WTC11 (cell line): ENCODE measurements around the gene RAMP1. TPM values are rescaled to one million over a fixed set of nuclear protein-coding genes. Genes with fewer than 3 reads are reported as not detected.

Experiments
- ATAC-seq: fragments of 200-7000 bp; cut with Tn5 transposase; 2 replicates; pipeline ENCODE4 v1.10.0; 2021; ENCODE audit warnings: mild to moderate bottlenecking, moderate library complexity
- CTCF ChIA-PET: fragments of 300-600 bp; sonication (Branson Sonifier 250); formaldehyde crosslinking; loops from one replicate; lab custom pipeline; 2021; ENCODE audit warnings: antibody characterized with exemption; lab: Charles Lee
- POLR2A ChIA-PET: fragments of 350-600 bp; sonication (Branson Sonifier 250); formaldehyde crosslinking; loops from one replicate; lab custom pipeline; 2021; ENCODE audit warnings: antibody characterized with exemption; lab: Charles Lee
- DNase-seq: peaks from one replicate; pipeline ENCODE4 v3.0.0; 2021; ENCODE audit warnings: low spot score
- H3K27ac Mint-ChIP-seq: 2 replicates; pipeline ENCODE4 v1.8.0; 2021; ENCODE audit warnings: mixed read lengths
- H3K27me3 Mint-ChIP-seq: 2 replicates; pipeline ENCODE4 v1.8.0; 2021; ENCODE audit warnings: low read depth, mild to moderate bottlenecking, moderate library complexity, mixed read lengths
- H3K36me3 Mint-ChIP-seq: 2 replicates; pipeline ENCODE4 v1.8.0; 2021; ENCODE audit warnings: mixed read lengths
- H3K4me1 Mint-ChIP-seq: 2 replicates; pipeline ENCODE4 v1.8.0; 2022; ENCODE audit warnings: mixed read lengths
- H3K4me3 Mint-ChIP-seq: 2 replicates; pipeline ENCODE4 v1.8.0; 2021; ENCODE audit warnings: mild to moderate bottlenecking, moderate library complexity, mixed read lengths
- H3K9me3 Mint-ChIP-seq: 2 replicates; pipeline ENCODE4 v1.8.0; 2021; ENCODE audit warnings: mixed read lengths
- CREM ChIP-seq: sonication (generic); formaldehyde crosslinking; IDR thresholded peaks from 2 replicates; pipeline ENCODE4 v1.8.1; 2022; ENCODE audit warnings: mild to moderate bottlenecking, missing genetic modification reagents, moderate library complexity
- ELF4 ChIP-seq: sonication (generic); formaldehyde crosslinking; IDR thresholded peaks from 2 replicates; pipeline ENCODE4 v1.8.1; 2022; ENCODE audit warnings: low read depth, mild to moderate bottlenecking, moderate library complexity, missing genetic modification reagents
- EMX1 ChIP-seq: fragments of 250-450 bp; sonication (Bioruptor Pico); IDR thresholded peaks from 2 replicates; pipeline ENCODE4 v1.8.0; 2021; ENCODE audit warnings: mild to moderate bottlenecking
- ETV6 ChIP-seq: sonication (generic); formaldehyde crosslinking; IDR thresholded peaks from 2 replicates; pipeline ENCODE4 v1.8.1; 2022; ENCODE audit warnings: mild to moderate bottlenecking, missing genetic modification reagents
- FOXJ3 ChIP-seq: sonication (generic); formaldehyde crosslinking; IDR thresholded peaks from 2 replicates; pipeline ENCODE4 v1.9.0; 2021; ENCODE audit warnings: missing genetic modification reagents, mild to moderate bottlenecking, borderline replicate concordance
- KAT7 ChIP-seq: sonication (generic); formaldehyde crosslinking; IDR thresholded peaks from 2 replicates; pipeline ENCODE4 v1.8.1; 2023; ENCODE audit warnings: missing genetic modification reagents, mild to moderate bottlenecking, borderline replicate concordance
- MYBL2 ChIP-seq: sonication (generic); formaldehyde crosslinking; IDR thresholded peaks from 2 replicates; pipeline ENCODE4 v1.8.1; 2023; ENCODE audit warnings: mild to moderate bottlenecking, moderate library complexity, missing genetic modification reagents
- NFATC4 ChIP-seq: fragments of 250-450 bp; sonication (Bioruptor Pico); IDR thresholded peaks from 2 replicates; pipeline ENCODE4 v1.9.0; 2021; ENCODE audit warnings: mild to moderate bottlenecking
- NFYB ChIP-seq: sonication (generic); formaldehyde crosslinking; conservative IDR thresholded peaks from 2 replicates; pipeline ENCODE4 v1.8.0; 2022; ENCODE audit warnings: low read depth, missing genetic modification reagents
- NR2C2 ChIP-seq: sonication (generic); formaldehyde crosslinking; IDR thresholded peaks from 2 replicates; pipeline ENCODE4 v1.8.0; 2022; ENCODE audit warnings: mild to moderate bottlenecking, missing genetic modification reagents
- NR3C1 ChIP-seq: sonication (generic); formaldehyde crosslinking; conservative IDR thresholded peaks from 2 replicates; pipeline ENCODE4 v1.8.1; 2023; ENCODE audit warnings: low read depth, mild to moderate bottlenecking, missing genetic modification reagents
- RORB ChIP-seq: fragments of 250-450 bp; sonication (Bioruptor Pico); IDR thresholded peaks from 2 replicates; pipeline ENCODE4 v1.9.0; 2021; ENCODE audit warnings: mild to moderate bottlenecking
- ZNF138 ChIP-seq: sonication (generic); formaldehyde crosslinking; conservative IDR thresholded peaks from 2 replicates; pipeline ENCODE4 v1.8.1; 2022; ENCODE audit warnings: mild to moderate bottlenecking, moderate library complexity, missing genetic modification reagents
- ZNF232 ChIP-seq: sonication (generic); formaldehyde crosslinking; IDR thresholded peaks from 2 replicates; pipeline ENCODE4 v1.8.0; 2022; ENCODE audit warnings: mild to moderate bottlenecking, missing genetic modification reagents
- ZNF281 ChIP-seq: sonication (generic); formaldehyde crosslinking; IDR thresholded peaks from 2 replicates; pipeline ENCODE4 v1.8.0; 2023; ENCODE audit warnings: mild to moderate bottlenecking, missing genetic modification reagents
- ZNF317 ChIP-seq: sonication (generic); formaldehyde crosslinking; IDR thresholded peaks from 2 replicates; pipeline ENCODE4 v1.8.1; 2023; ENCODE audit warnings: low read depth, mild to moderate bottlenecking, moderate library complexity, missing genetic modification reagents, borderline replicate concordance
- ZNF423 ChIP-seq: fragments of 250-450 bp; sonication (Bioruptor Pico); IDR thresholded peaks from 2 replicates; pipeline ENCODE4 v2.1.2; 2022; ENCODE audit warnings: mild to moderate bottlenecking, moderate library complexity
- ZSCAN18 ChIP-seq: fragments of 250-450 bp; sonication (Bioruptor Pico); IDR thresholded peaks from 2 replicates; pipeline ENCODE4 v2.1.2; 2022; ENCODE audit warnings: mild to moderate bottlenecking, moderate library complexity
- total RNA-seq: library from RNA; stranded (reverse); gene quantifications from 3 replicates; pipeline ENCODE4 v1.2.3, GENCODE V29; 2021

RAMP1 gene
- total RNA-seq, 1 experiment from 2014 or later = 1.0 TPM

GRCh38 chr2:237873897-237874551 is 14.6 kb downstream of the RAMP1 start (continued):
- TF ChIP-seq ZNF281 (CRISPR knock-in tag) (no peak), KAT7 (CRISPR knock-in tag) (no peak), NFYB (no peak)

GRCh38 chr2:237874585-237875161 is 15.2 kb downstream of the RAMP1 start:
- Mint-ChIP-seq H3K27me3 (no peaks in the 10 kb centered on the region), H3K4me1 (peaks cover 7% of the 10 kb centered on the region), H3K9me3 (no peaks in the 10 kb centered on the region)
- ATAC-seq (no peak), DNase-seq (no peak)
- ChIA-PET POLR2A (no interaction called here), CTCF (interaction anchor here (3.1 kb wide), 1 partner anchor 49 kb away, joined by 11 read pairs; no protein-coding TSS in a partner anchor)
- TF ChIP-seq FOXJ3 (CRISPR knock-in tag) (no peak), ZSCAN18 (no peak), ZNF232 (CRISPR knock-in tag) (no peak), NR2C2 (CRISPR knock-in tag) (no peak), ZNF423 (CRISPR knock-in tag) (no peak), ELF4 (CRISPR knock-in tag) (no peak), ETV6 (CRISPR knock-in tag) (no peak), RORB (CRISPR knock-in tag) (no peak), MYBL2 (CRISPR knock-in tag) (no peak), EMX1 (CRISPR knock-in tag) (no peak), NFATC4 (CRISPR knock-in tag) (no peak), ZNF138 (CRISPR knock-in tag) (no peak)
- TF ChIP-seq, all 79 proteins: peak for 0
- H3K27ac Mint-ChIP-seq = no peak overlapping the region
- no peak overlapping the region for H3K4me3 Mint-ChIP-seq
- H3K36me3 Mint-ChIP-seq = no peaks in the 10 kb centered on the region

DNA sequence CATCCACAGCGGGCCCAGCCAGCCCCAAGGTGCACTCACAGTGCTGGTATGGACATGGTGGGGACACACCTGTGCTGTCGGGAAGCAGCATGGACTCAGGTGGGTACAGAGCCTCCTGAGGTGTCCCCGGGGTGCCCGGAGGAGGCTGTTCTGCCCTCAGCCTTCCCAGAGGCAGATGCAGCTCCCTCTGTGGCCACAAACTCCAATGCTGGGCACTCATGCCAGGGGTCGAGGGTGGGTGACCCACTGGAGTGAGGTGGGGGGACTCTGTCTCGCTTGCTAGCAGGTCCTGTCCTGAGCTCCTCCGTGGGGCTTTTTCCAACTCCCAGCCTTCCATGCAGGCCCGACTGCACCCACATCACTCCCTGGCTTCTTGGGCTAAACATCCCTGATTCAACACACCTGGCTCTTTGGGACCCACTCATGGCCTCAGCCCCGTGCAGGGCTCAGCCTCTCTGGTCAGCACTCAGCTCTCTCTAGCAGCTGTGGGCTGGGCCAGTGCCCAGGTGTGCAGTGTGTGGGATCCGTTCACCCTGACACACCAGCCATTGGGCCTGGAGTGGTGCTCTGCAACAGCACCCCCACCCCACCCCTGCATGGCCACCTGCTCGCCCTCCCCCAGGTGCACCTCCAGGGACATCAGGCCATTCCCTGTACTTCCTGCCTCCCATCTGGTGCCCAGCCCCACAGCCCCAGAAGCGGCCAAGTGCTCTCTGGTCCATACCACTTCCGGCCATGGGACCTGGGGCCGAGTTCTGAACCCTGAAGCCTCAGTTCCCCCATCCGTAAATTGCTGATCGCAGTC is 16.0 kb downstream of the RAMP1 start:
- ChIA-PET POLR2A (no interaction called here), CTCF (interaction anchor here (1.1 to 3.1 kb wide), 2 partner anchors 48 to 278 kb away, joined by 3 to 11 read pairs; no protein-coding TSS in a partner anchor)
- DNase-seq = no peak
- no peaks in the 10 kb centered on the region for H3K36me3 Mint-ChIP-seq
- TF ChIP-seq NR3C1 (CRISPR knock-in tag) (no peak), ZNF317 (CRISPR knock-in tag) (no peak), CREM (CRISPR knock-in tag) (no peak)
- H3K4me1 Mint-ChIP-seq = peaks cover 7% of the 10 kb centered on the region
- H3K27ac Mint-ChIP-seq = no peak overlapping the region
- H3K4me3 Mint-ChIP-seq = no peak overlapping the region
- no peak for ATAC-seq
- H3K9me3 Mint-ChIP-seq = no peaks in the 10 kb centered on the region
- no peaks in the 10 kb centered on the region for H3K27me3 Mint-ChIP-seq
